K562 (cell line): ENCODE data around the gene CST7. TPM values are rescaled to one million over a fixed set of nuclear protein-coding genes. Genes with fewer than 3 reads are reported as not detected.
A peak's percentile ranks its signal among the peaks of the same experiment; 100 is the strongest.

Experiments used
- CBFA2T3 ChIP-seq: fragments of 450-650 bp; IDR thresholded peaks from 2 replicates; pipeline ENCODE4 v1.6.1; 2017
- CBFB ChIP-seq: sonication (generic); formaldehyde crosslinking; IDR thresholded peaks from 2 replicates; pipeline ENCODE4 v1.4.0; 2020; ENCODE audit warnings: mild to moderate bottlenecking, missing genetic modification reagents
- CCNT2 ChIP-seq: IDR thresholded peaks from 2 replicates; pipeline ENCODE4 v1.6.1; 2011; ENCODE audit warnings: borderline replicate concordance, low read depth, mild to moderate bottlenecking, moderate library complexity, mixed read lengths, low read length; ENCODE audit not compliant: insufficient read length; ENCODE audit errors: extremely low read depth
- CHCHD3 ChIP-seq: fragments of 250-450 bp; sonication (Bioruptor Pico); IDR thresholded peaks from 2 replicates; pipeline ENCODE4 v2.1.2; 2022; ENCODE audit warnings: mild to moderate bottlenecking
- ILK ChIP-seq: fragments of 450-650 bp; IDR thresholded peaks from 2 replicates; pipeline ENCODE4 v1.6.1; 2016; ENCODE audit warnings: missing genetic modification characterization, low read depth, mild to moderate bottlenecking, missing compliant biosample characterization, moderate library complexity, borderline replicate concordance
- KLF1 ChIP-seq: fragments of 450-650 bp; IDR thresholded peaks from 2 replicates; pipeline ENCODE4 v1.6.1; 2016; ENCODE audit warnings: missing genetic modification characterization, missing compliant biosample characterization
- POLR2G ChIP-seq: fragments of 200-400 bp; formaldehyde crosslinking; IDR thresholded peaks from 2 replicates; pipeline ENCODE4 v1.6.1; 2017; ENCODE audit warnings: low read depth, mild to moderate bottlenecking, antibody characterized with exemption, low read length, moderate library complexity
- PTRF ChIP-seq: fragments of 450-650 bp; IDR thresholded peaks from 2 replicates; pipeline ENCODE4 v1.6.1; 2016; ENCODE audit warnings: mild to moderate bottlenecking, missing genetic modification characterization, missing compliant biosample characterization
- SIX5 ChIP-seq, 2 experiments: IDR thresholded peaks; 2 replicates each; pipeline ENCODE4 v1.6.1; 2011; ENCODE audit warnings: low read length in 2 of 2, borderline replicate concordance in 1 of 2, low read depth in 1 of 2, mild to moderate bottlenecking in 1 of 2, moderate library complexity in 1 of 2; ENCODE audit not compliant: insufficient read depth in 1 of 2
- SNRNP70 ChIP-seq: fragments of 200-400 bp; formaldehyde crosslinking; optimal IDR thresholded peaks from 2 replicates; pipeline ENCODE3; 2017; ENCODE audit warnings: low read depth, low read length
- TCF7 ChIP-seq: sonication (generic); IDR thresholded peaks from 2 replicates; pipeline ENCODE4 v1.6.1; 2016; ENCODE audit warnings: antibody characterized with exemption, borderline replicate concordance
- TRIM28 ChIP-seq: fragments of 450-650 bp; IDR thresholded peaks from 2 replicates; pipeline ENCODE4 v1.6.1; 2017
- ZNF407 ChIP-seq: fragments of 450-650 bp; IDR thresholded peaks from 2 replicates; pipeline ENCODE4 v1.6.1; 2016; ENCODE audit warnings: low read depth
- ZNF41 ChIP-seq: fragments of 250-450 bp; sonication (Bioruptor Pico); conservative IDR thresholded peaks from 2 replicates; pipeline ENCODE4 v1.4.0; 2020; ENCODE audit warnings: mild to moderate bottlenecking
- polyA plus RNA-seq, 8 experiments: library from polyadenylated mRNA; depleted of rRNA in 4 of 8; stranded (reverse) in 5 of 8; unstranded in 3 of 8; fragments of >200 nt; fragmentation: Nextera tagmentation in 2 of 8; fragmentation: Illumina TruSeq in 1 of 8; extraction: Ambion mirVana in 2 of 8; extraction: Trizol in 1 of 8; gene quantifications; 2 replicates each; pipeline versions ENCODE4 v1.2.1 to v1.2.3, GENCODE V29; 2011 to 2014; ENCODE audit warnings: inconsistent platforms in 1 of 8, missing spikeins in 1 of 8
- total RNA-seq, 7 experiments: library from RNA; depleted of rRNA in 6 of 7; stranded (reverse); fragments of >200 nt in 6 of 7; fragmentation: Illumina TruSeq in 2 of 7; extraction: Trizol in 2 of 7; gene quantifications; 2 replicates each; pipeline versions ENCODE4 v1.2.1 to v1.2.3, GENCODE V29; 2011 to 2021; ENCODE audit warnings: low replicate concordance in 1 of 7
- TF ChIP-seq, protein P1 (sequence below), 2 experiments: fragments of 450-650 bp; conservative IDR thresholded peaks; 2 replicates each; pipeline ENCODE4 v1.6.1; 2017; ENCODE audit warnings: mild to moderate bottlenecking in 2 of 2, moderate library complexity in 2 of 2
- TF ChIP-seq, protein P2 (sequence below): fragments of 200-800 bp; sonication (Bioruptor generic); IDR thresholded peaks from 2 replicates; pipeline ENCODE4 v1.6.1; 2017; ENCODE audit warnings: missing genetic modification characterization, missing compliant biosample characterization
- TF ChIP-seq, protein P3 (sequence below): fragments of 250-450 bp; sonication (Bioruptor Pico); IDR thresholded peaks from 2 replicates; pipeline ENCODE4 v1.9.0; 2021; ENCODE audit warnings: mild to moderate bottlenecking

CST7 gene
- total and polyA plus RNA-seq, 9 of the 15 experiments (the other 6 are each of a cell fraction or from before 2014, with no cell fraction given): not detected

DNA sequence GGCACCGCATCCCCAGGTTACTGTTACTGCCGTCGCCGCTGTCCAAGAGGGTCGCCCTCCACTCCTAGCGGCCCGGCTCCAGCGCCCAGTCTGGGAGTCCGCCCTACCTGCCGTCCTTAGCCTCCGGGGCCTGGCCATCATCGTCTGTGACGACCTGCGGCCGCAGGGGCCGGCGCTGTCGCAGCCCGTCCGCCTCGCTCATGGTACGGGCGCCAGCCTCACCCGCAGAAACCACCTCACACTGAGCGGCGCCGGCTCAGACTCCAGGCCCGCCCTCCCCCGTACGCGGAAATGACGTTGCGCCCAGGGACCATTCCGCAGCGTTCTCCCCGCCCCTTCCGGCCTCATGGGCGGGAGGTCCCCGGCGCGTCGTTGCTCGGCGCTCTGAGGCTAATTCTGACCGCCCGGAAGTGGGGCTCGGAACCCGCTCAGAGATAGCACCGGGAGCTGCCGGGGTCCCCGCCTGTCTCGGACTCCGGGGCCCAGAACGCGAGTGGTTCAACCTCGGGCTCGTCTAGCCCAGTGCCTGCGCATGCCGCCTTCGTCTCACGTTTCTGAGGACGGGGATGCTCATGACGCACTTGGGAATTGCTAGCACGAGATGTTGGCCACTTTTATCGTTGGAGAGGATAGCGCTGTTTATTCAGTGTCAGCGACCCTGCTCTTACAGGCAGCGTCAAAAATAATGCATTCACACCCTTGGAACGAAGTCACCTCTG, 43.6 kb downstream of the CST7 start, which contains the start of gene APMAP (continued):
- TF ChIP-seq, protein P1, sequence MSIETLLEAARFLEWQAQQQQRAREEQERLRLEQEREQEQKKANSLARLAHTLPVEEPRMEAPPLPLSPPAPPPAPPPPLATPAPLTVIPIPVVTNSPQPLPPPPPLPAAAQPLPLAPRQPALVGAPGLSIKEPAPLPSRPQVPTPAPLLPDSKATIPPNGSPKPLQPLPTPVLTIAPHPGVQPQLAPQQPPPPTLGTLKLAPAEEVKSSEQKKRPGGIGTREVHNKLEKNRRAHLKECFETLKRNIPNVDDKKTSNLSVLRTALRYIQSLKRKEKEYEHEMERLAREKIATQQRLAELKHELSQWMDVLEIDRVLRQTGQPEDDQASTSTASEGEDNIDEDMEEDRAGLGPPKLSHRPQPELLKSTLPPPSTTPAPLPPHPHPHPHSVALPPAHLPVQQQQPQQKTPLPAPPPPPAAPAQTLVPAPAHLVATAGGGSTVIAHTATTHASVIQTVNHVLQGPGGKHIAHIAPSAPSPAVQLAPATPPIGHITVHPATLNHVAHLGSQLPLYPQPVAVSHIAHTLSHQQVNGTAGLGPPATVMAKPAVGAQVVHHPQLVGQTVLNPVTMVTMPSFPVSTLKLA (conservative IDR thresholded peaks at IDR 0.05): peak in 1 of 2 experiments; percentile 72; a peak in 2 of 4 replicates
- TF ChIP-seq, protein P2, sequence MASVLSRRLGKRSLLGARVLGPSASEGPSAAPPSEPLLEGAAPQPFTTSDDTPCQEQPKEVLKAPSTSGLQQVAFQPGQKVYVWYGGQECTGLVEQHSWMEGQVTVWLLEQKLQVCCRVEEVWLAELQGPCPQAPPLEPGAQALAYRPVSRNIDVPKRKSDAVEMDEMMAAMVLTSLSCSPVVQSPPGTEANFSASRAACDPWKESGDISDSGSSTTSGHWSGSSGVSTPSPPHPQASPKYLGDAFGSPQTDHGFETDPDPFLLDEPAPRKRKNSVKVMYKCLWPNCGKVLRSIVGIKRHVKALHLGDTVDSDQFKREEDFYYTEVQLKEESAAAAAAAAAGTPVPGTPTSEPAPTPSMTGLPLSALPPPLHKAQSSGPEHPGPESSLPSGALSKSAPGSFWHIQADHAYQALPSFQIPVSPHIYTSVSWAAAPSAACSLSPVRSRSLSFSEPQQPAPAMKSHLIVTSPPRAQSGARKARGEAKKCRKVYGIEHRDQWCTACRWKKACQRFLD (CRISPR knock-in tag): no peak
- no peak for TF ChIP-seq TRIM28
- TF ChIP-seq, protein P3, sequence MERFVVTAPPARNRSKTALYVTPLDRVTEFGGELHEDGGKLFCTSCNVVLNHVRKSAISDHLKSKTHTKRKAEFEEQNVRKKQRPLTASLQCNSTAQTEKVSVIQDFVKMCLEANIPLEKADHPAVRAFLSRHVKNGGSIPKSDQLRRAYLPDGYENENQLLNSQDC (CRISPR knock-in tag): no peak
- TF ChIP-seq ZNF41: no peak
- TF ChIP-seq ZNF407: no peak
- peak; percentile 24 for TF ChIP-seq CCNT2
- TF ChIP-seq ILK (tag): no peak
- TF ChIP-seq CBFA2T3: no peak
- TF ChIP-seq SIX5 (IDR thresholded peaks at IDR 0.05; ENCODE audit: borderline replicate concordance in 1 of 2, insufficient read depth in 1 of 2, low read depth in 1 of 2, low read length in 2 of 2): no peak
- peak; percentile 95 for TF ChIP-seq POLR2G
- no peak for TF ChIP-seq PTRF (tag)
- TF ChIP-seq KLF1 (tag): no peak
- no peak for TF ChIP-seq SNRNP70
- TF ChIP-seq TCF7: no peak
- no peak for TF ChIP-seq CBFB (CRISPR knock-in tag)
- TF ChIP-seq CHCHD3: no peak
